ENCODE measurements around the gene EMC1. TPM values are rescaled to one million over a fixed set of nuclear protein-coding genes. Genes with fewer than 3 reads are reported as not detected.

The EMC1 gene
- total RNA-seq, 1 donor from 2014 or later: 66.7 TPM

GRCh38 chr1:19222979-19223824 lies 28.1 kb downstream of the EMC1 start:
- no peak for DNase-seq (ENCODE audit: low spot score, unreplicated experiment)
- H3K27me3 Mint-ChIP-seq: no peaks in the 10 kb centered on the region
- no peak overlapping the region for H3K27ac Mint-ChIP-seq
- H3K4me3 Mint-ChIP-seq (ENCODE audit: low read depth): no peak overlapping the region
- H3K36me3 Mint-ChIP-seq (ENCODE audit: insufficient read depth): peaks cover 19% of the 10 kb centered on the region
- H3K4me1 Mint-ChIP-seq (ENCODE audit: low read depth): no peaks in the 10 kb centered on the region
- H3K9me3 Mint-ChIP-seq (ENCODE audit: low read depth): no peaks in the 10 kb centered on the region
- TF ChIP-seq CTCF (IDR thresholded peaks at IDR 0.05; ENCODE audit: unreplicated experiment): no peak

GRCh38 chr1:19222573-19222972 lies 28.8 kb downstream of the EMC1 start:
- H3K27ac Mint-ChIP-seq: no peak overlapping the region
- no peak overlapping the region for H3K4me3 Mint-ChIP-seq (ENCODE audit: low read depth)
- no peak for TF ChIP-seq CTCF (IDR thresholded peaks at IDR 0.05; ENCODE audit: unreplicated experiment)
- no peaks in the 10 kb centered on the region for H3K9me3 Mint-ChIP-seq (ENCODE audit: low read depth)
- H3K27me3 Mint-ChIP-seq: no peaks in the 10 kb centered on the region
- H3K36me3 Mint-ChIP-seq (ENCODE audit: insufficient read depth): peaks cover 21% of the 10 kb centered on the region
- no peak for DNase-seq (ENCODE audit: low spot score, unreplicated experiment)
- H3K4me1 Mint-ChIP-seq (ENCODE audit: low read depth): no peaks in the 10 kb centered on the region

- H3K4me1 Mint-ChIP-seq (ENCODE audit: low read depth): no peaks in the 10 kb centered on the region
- H3K4me3 Mint-ChIP-seq (ENCODE audit: low read depth): no peak overlapping the region
- H3K27me3 Mint-ChIP-seq: no peaks in the 10 kb centered on the region
- TF ChIP-seq CTCF (IDR thresholded peaks at IDR 0.05; ENCODE audit: unreplicated experiment): no peak
- no peak for DNase-seq (ENCODE audit: low spot score, unreplicated experiment)
- H3K9me3 Mint-ChIP-seq (ENCODE audit: low read depth): no peaks in the 10 kb centered on the region
- no peak overlapping the region for H3K27ac Mint-ChIP-seq
- peaks cover 23% of the 10 kb centered on the region for H3K36me3 Mint-ChIP-seq (ENCODE audit: insufficient read depth)
Measured at GRCh38 chr1:19220991-19221390, 30.3 kb downstream of the EMC1 start.

- peaks cover 21% of the 10 kb centered on the region for H3K36me3 Mint-ChIP-seq (ENCODE audit: insufficient read depth)
Measured at GRCh38 chr1:19220080-19220846, 31.1 kb downstream of the EMC1 start.

More at GRCh38 chr1:19220080-19220846, 31.1 kb downstream of the EMC1 start:
- H3K9me3 Mint-ChIP-seq (ENCODE audit: low read depth): no peaks in the 10 kb centered on the region
- no peak for DNase-seq (ENCODE audit: low spot score, unreplicated experiment)
- no peaks in the 10 kb centered on the region for H3K27me3 Mint-ChIP-seq
- H3K4me1 Mint-ChIP-seq (ENCODE audit: low read depth): no peaks in the 10 kb centered on the region
- H3K27ac Mint-ChIP-seq: no peak overlapping the region
- no peak for TF ChIP-seq CTCF (IDR thresholded peaks at IDR 0.05; ENCODE audit: unreplicated experiment)
- no peak overlapping the region for H3K4me3 Mint-ChIP-seq (ENCODE audit: low read depth)
